Uterus (tissue), 4 donors: Measurements from ENCODE around the gene HLA-B. TPM values are rescaled to one million over a fixed set of nuclear protein-coding genes. Genes with fewer than 3 reads are reported as not detected.
A peak's percentile ranks its signal among the peaks of the same experiment; 100 is the strongest.
"Not testable (repeated sequence)": the region's sequence is repeated elsewhere in the genome, so short reads cannot be mapped to it uniquely, and the experiment has no call there.

ENCODE experiments used
- DNase-seq, 2 donors: peaks; one replicate each; pipeline ENCODE4 v3.0.0-alpha.2; 2019 to 2020
- H3K27ac ChIP-seq, 2 donors: fragments of 200-600 bp; sonication (generic); 1 replicate in 1 of 2; 2 replicates in 1 of 2; pipeline ENCODE4 v1.5.1; 2016 to 2018
- H3K27me3 ChIP-seq, 2 donors: fragments of 200-600 bp; sonication (generic); one replicate each; pipeline ENCODE4 v1.5.1; 2018 to 2019; ENCODE audit warnings: control low read depth in 1 of 2
- H3K36me3 ChIP-seq, 2 donors: fragments of 200-600 bp; sonication (generic); one replicate each; pipeline ENCODE4 v1.5.1; 2019; ENCODE audit warnings: control low read depth in 1 of 2
- H3K4me1 ChIP-seq, 2 donors: fragments of 200-600 bp; sonication (generic); one replicate each; pipeline ENCODE4 v1.5.1; 2018 to 2019; ENCODE audit warnings: control low read depth in 1 of 2
- H3K4me3 ChIP-seq, 2 donors: fragments of 200-600 bp; sonication (generic); 1 replicate in 1 of 2; 2 replicates in 1 of 2; pipeline ENCODE4 v1.5.1; 2018 to 2019; ENCODE audit warnings: mild to moderate bottlenecking in 1 of 2
- H3K9me3 ChIP-seq, 2 donors: fragments of 200-600 bp; sonication (generic); one replicate each; pipeline ENCODE4 v1.5.1; 2019; ENCODE audit warnings: control low read depth in 1 of 2
- POLR2A ChIP-seq, 2 donors: fragments of 450-650 bp; IDR thresholded peaks; one replicate each; pipeline ENCODE4 v1.6.1; 2016; ENCODE audit warnings: antibody characterized with exemption in 2 of 2, mild to moderate bottlenecking in 1 of 2, moderate library complexity in 1 of 2
- intact Hi-C: fragments of 100-400 bp; cut with DNase I; formaldehyde crosslinking; loops from one replicate; pipeline ENCODE4 v1.15.1; 2023; ENCODE audit warnings: low total_unique reads
- total RNA-seq, 4 donors: library from RNA; depleted of rRNA in 3 of 4; stranded (reverse); fragments of >200 nt in 3 of 4; gene quantifications; one replicate each; pipeline versions ENCODE4 v1.1.0 to v1.2.4, GENCODE V29; 2014 to 2023
- TF ChIP-seq, protein P1 (sequence below), 4 experiments: fragments of 200-600 bp in 2 of 4; fragments of 450-650 bp in 2 of 4; sonication (generic) in 2 of 4; IDR thresholded peaks; one replicate each; pipeline ENCODE4 v1.5.1; 2016 to 2019; ENCODE audit warnings: antibody characterized with exemption in 4 of 4, mild to moderate bottlenecking in 2 of 4, moderate library complexity in 1 of 4
- donor health status: DM: yes; HTN: yes; CAD: no.

HLA-B gene
- total RNA-seq, 4 donors from 2014 or later, result 134 to 1,272 (median 737) TPM

- intact Hi-C loops, result no loop called here
Measured at GRCh38 chr6:31396422-31397152, 39.6 kb upstream of the HLA-B start.

GRCh38 chr6:31395832-31396231 lies 38.9 kb upstream of the HLA-B start:
- TF ChIP-seq POLR2A (IDR thresholded peaks at IDR 0.05), result no peak
- TF ChIP-seq, protein P1, sequence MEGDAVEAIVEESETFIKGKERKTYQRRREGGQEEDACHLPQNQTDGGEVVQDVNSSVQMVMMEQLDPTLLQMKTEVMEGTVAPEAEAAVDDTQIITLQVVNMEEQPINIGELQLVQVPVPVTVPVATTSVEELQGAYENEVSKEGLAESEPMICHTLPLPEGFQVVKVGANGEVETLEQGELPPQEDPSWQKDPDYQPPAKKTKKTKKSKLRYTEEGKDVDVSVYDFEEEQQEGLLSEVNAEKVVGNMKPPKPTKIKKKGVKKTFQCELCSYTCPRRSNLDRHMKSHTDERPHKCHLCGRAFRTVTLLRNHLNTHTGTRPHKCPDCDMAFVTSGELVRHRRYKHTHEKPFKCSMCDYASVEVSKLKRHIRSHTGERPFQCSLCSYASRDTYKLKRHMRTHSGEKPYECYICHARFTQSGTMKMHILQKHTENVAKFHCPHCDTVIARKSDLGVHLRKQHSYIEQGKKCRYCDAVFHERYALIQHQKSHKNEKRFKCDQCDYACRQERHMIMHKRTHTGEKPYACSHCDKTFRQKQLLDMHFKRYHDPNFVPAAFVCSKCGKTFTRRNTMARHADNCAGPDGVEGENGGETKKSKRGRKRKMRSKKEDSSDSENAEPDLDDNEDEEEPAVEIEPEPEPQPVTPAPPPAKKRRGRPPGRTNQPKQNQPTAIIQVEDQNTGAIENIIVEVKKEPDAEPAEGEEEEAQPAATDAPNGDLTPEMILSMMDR (IDR thresholded peaks at IDR 0.05), result no peak
- intact Hi-C loops, result no loop called here

More at GRCh38 chr6:31396422-31397152, 39.6 kb upstream of the HLA-B start:
- Histone ChIP-seq H3K27ac (peak overlapping the region in 1 of 2 donors; percentile 45), H3K36me3 (no peaks in the 10 kb centered on the region), H3K4me3 (no peak overlapping the region), H3K27me3 (no peaks in the 10 kb centered on the region), H3K9me3 (no peaks in the 10 kb centered on the region), H3K4me1 (peaks cover 6% of the 10 kb centered on the region in 2 donors)
- TF ChIP-seq, protein P1 (IDR thresholded peaks at IDR 0.05), result peak; percentile 86 to 94 (median 90)
- TF ChIP-seq POLR2A (IDR thresholded peaks at IDR 0.05), result no peak
- DNase-seq, result peak; percentile 84 to 86

DNA sequence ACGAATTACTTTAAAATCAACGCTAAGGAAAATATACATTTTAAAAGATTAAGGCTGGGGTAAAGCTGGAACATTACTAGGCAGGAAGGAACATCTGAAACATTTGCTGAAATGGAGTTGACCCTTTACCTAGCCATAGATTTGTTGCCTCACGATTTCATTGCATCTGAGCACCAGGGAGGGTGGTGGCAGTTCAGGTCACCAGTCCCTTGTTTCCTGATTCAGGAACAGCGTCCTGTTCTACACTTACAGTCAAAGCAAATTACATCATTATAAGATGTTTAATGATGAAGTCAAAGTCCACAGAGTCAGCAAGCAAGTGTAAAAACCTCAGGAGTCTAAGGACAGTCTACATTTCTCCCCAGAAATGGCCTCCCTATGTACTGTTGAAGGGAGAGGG lies 37.4 kb upstream of the HLA-B start:
- no peak for DNase-seq
- no peaks in the 10 kb centered on the region for H3K9me3 ChIP-seq
- H3K27ac ChIP-seq, result no peak overlapping the region
- H3K4me1 ChIP-seq, result peaks cover 5 to 6% of the 10 kb centered on the region in 2 donors
- no peak overlapping the region for H3K4me3 ChIP-seq
- no peaks in the 10 kb centered on the region for H3K36me3 ChIP-seq
- TF ChIP-seq, protein P1 (IDR thresholded peaks at IDR 0.05), result no peak
- no peak for TF ChIP-seq POLR2A (IDR thresholded peaks at IDR 0.05)
- intact Hi-C loops, result no loop called here
- no peaks in the 10 kb centered on the region for H3K27me3 ChIP-seq

More at GRCh38 chr6:31395832-31396231, 38.9 kb upstream of the HLA-B start:
- Histone ChIP-seq H3K4me1 (peaks cover 5 to 6% of the 10 kb centered on the region in 2 donors), H3K27me3 (no peaks in the 10 kb centered on the region), H3K36me3 (no peaks in the 10 kb centered on the region), H3K27ac (no peak overlapping the region), H3K9me3 (no peaks in the 10 kb centered on the region), H3K4me3 (no peak overlapping the region)
- DNase-seq, result no peak

DNA sequence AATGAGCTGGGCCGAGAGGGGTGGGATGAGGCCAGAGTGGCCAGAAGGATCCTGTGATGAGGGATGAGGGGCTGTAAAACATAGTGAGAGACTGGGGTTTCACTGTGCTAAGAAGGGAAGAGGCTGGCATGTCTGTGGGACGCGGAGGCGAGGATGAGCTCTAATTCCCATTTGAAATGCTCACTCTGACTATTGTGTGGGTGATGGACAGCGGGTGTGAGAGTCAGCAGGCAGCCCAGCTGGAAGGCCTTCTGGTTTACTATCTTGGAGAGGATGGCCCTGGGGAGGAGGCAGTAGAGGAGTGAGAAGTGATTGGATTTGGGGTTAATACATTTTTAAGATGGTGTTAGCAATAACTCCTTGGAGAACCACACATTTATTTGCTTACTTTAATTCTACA lies 37.0 kb upstream of the HLA-B start:
- no peak overlapping the region for H3K27ac ChIP-seq
- H3K27me3 ChIP-seq, result no peaks in the 10 kb centered on the region
- intact Hi-C loops, result no loop called here
- H3K4me1 ChIP-seq, result peaks cover 5 to 6% of the 10 kb centered on the region in 2 donors
- H3K36me3 ChIP-seq, result no peaks in the 10 kb centered on the region
- H3K4me3 ChIP-seq, result no peak overlapping the region
- H3K9me3 ChIP-seq, result no peaks in the 10 kb centered on the region
- DNase-seq, result no peak
- TF ChIP-seq, protein P1 (IDR thresholded peaks at IDR 0.05), result no peak
- no peak for TF ChIP-seq POLR2A (IDR thresholded peaks at IDR 0.05)

- H3K27ac ChIP-seq, H3K4me3 ChIP-seq, H3K27me3 ChIP-seq, DNase-seq, H3K4me1 ChIP-seq, H3K36me3 ChIP-seq, intact Hi-C loops, H3K9me3 ChIP-seq: not testable (repeated sequence)
Measured at GRCh38 chr6:31389802-31390132, 32.8 kb upstream of the HLA-B start.

- H3K27me3 ChIP-seq, H3K27ac ChIP-seq, H3K4me3 ChIP-seq, DNase-seq, H3K4me1 ChIP-seq, H3K36me3 ChIP-seq, intact Hi-C loops, H3K9me3 ChIP-seq: not testable (repeated sequence)
Measured at GRCh38 chr6:31388916-31389801, 32.2 kb upstream of the HLA-B start.
